ENCODE measurements around the gene ZBTB33.

The ZBTB33 gene, protein sequence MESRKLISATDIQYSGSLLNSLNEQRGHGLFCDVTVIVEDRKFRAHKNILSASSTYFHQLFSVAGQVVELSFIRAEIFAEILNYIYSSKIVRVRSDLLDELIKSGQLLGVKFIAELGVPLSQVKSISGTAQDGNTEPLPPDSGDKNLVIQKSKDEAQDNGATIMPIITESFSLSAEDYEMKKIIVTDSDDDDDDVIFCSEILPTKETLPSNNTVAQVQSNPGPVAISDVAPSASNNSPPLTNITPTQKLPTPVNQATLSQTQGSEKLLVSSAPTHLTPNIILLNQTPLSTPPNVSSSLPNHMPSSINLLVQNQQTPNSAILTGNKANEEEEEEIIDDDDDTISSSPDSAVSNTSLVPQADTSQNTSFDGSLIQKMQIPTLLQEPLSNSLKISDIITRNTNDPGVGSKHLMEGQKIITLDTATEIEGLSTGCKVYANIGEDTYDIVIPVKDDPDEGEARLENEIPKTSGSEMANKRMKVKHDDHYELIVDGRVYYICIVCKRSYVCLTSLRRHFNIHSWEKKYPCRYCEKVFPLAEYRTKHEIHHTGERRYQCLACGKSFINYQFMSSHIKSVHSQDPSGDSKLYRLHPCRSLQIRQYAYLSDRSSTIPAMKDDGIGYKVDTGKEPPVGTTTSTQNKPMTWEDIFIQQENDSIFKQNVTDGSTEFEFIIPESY

GRCh38 chrX:120250522-120251271 is at the start of gene ZBTB33:
Gene ZBTB33, plus strand, starts transcription at chrX:120250812. Its CDS starts 2,604 bp downstream, at chrX:120253416.
- peak; percentile 88 for DNase-seq

- no peak for DNase-seq
These were observed 49.8 kb upstream of the ZBTB33 start for GRCh38 chrX:120200851-120201250.

DNA sequence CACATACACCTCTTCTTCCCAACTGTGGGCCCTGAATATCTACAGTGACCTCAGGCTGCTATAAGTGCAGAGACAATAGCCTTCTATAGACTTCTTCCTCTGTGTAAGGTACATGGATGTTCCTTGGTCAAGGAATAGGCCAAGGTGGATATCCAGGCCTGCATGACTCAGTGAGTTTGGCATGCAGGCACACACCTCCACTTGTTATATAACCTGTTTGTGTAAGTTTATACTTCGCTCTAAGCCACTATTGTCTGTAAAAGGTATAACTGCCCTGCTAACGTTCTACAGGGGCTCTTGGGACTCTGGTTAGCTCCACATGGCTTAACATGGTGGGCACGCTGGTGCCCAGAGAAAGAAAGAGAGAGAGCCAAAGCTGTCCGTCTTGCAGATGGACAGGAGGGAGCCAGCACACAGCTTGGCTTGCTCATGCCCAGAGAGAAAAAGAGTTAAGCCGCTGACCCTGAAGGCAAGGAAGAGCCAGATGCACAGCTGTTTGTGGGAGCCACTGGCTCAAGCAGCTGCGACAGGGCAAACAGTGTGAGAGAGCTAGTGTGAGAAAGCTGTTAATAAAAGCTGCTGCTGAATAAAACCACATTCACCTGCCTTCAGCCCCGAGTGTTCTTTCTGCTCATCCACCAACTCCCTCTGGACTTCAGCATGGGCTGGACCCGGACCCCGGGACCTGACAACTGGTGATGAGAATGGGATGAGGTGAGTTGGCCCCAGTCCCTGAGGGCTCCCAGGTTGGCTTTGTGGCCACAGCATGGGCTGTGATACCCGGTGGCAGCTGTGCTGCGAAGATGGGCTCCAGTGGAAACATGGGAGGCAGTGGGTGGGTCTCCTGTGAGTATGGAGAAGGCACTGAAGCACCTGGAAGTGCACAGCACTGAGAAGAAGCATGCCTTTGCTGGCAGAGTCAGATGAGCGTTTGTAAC is 44.5 kb upstream of the ZBTB33 start:
- DNase-seq = no peak

- no peak for DNase-seq
These were observed 43.5 kb upstream of the ZBTB33 start for GRCh38 chrX:120207009-120207605.

DNA sequence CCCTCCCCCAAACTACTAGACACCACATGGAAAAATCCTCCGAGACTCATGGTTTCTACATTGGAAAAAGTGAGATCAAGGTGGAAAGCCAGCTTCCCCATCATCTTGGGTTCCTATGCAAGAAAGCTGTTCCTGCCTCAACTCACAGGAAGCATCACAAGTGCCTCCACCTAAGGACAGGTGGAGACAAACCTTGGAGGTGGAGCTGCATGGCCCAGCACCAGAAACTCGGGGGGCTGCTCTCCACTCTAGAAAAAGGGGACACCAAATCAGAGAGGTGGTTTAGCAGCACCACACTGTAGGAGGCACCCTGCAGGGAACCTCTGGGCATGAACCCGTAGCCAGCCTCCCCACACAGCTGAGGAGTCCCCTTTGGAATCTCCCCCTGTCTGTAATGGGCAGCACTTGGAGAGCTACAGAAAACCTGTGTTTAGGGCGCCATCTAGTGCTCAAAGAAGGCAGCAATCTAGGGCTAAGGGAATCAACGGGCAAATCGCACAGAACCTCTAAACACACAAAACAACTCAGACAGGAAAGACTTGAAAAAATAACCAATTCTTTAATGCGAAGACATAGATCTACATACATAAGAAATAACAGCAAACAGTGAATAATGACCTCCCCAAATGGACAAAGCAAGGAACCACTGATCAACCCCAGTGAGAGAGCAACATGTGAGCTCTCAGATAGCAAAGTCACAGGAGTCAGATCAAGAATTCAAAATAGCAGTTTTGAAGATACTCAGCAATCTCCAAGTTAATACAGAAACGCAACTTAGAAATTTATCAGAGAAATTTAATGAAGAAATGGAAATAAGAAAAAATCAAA is 37.0 kb upstream of the ZBTB33 start:
- peak; percentile 64 for DNase-seq

- DNase-seq = no peak
These were observed 27.2 kb upstream of the ZBTB33 start for GRCh38 chrX:120223374-120223773.

DNA sequence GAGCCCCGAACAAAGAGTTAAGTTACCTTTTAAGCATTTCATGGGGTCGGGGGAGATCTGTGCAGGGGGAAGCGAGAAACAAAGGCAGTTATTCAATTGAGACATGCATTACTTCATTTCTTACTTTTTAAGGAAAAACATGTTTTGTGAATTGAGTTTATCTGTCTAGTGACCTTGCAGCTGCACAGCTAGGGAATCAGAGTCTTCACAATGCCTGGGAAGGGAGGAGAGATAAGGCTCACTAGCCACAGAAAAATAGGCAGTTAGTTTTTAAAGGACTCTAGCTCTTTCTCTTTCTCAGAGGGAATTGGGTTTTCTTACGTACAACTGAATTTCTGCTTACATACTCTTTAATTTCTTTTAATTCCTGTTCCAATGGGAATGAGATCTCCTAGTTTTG is 26.2 kb upstream of the ZBTB33 start:
- no peak for DNase-seq

DNA sequence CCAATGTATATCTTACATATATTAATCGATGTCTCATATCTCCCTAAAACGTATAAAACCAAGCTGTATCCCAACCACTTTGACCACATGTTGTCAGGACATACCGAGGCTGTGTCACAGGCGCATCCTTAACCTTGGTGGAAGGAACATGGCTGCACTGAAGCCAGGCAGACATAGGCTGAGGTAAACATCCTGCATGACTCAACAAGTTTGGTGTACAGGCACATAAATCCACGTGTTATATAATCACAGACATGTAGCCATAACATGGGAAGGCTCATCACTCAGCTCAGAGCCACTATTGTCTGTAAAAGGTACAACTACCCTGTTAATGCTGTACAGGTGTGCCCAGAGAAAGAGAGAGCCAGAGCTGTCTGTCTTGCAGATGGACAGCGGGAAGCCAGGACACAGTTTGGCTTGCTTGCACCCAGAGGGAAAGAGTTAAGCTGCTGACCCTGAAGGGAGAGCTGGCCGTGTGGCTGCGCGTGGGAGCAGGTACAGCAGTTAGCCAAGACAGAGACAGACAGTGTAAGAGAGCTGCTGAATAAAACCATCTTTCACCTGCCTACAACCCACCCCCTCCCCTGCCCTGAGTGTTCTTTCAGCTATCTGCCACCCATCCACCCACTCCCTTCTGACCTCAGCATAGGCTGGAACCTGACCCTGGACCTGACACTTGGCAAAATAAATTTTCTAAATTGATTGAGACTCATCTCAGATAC is 22.3 kb upstream of the ZBTB33 start:
- no peak for DNase-seq

GRCh38 chrX:120235284-120235683 is 15.3 kb upstream of the ZBTB33 start:
- DNase-seq = no peak

DNA sequence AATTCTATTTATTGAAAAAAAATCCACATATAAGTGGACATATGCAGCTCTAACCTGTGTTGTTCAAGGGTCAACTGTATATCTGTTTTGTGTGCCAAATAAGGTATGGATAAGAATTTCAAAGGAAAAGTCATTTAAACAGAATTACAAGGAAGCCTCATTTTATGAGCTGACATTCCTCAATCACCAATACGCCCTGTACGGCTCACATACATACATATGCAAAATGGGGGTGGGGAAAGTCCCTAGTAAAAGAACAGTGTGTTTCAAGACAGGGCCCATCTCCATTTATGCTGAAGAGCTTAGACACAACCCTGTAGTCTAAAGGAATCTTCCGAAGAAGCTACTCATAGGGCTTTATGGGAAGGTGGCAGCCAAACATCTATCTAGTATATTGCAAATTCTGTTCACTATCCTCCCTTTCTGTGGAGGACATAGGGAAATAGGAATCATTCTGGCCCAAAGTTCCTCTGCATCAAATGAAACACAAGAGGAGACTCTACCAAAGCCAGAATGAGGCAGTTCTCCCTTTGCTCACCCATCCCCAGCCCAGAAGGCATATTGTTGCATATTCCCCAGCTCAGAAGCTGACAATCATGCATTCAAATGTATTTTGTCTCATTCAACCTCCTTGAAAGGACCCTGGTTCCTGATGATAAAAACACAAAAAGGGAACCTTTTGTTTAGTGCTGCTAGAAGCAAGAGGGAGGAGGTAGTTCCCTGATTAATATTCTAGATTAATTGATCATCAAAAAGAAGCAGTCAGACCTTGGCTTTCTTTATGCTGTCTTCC is 13.7 kb upstream of the ZBTB33 start:
- DNase-seq = no peak

DNA sequence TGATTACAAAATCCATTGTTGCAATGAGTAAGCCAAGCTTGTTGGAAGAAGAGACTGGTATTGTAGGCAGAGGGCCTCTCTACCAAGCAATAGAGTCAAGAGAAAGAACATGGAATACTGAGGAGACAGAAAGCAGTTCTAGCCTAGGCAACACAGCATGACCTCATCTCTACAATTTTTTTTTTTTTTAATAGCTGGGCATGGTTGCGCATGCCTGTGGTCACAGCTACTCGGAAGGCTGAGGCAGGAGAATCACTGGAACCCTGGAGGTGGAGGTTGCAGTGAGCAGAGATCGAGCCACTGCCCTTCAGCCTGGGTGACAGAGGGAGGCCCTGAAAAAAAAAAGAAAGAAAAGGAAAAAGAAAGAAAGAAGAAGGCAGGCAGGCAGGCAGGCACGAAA is 11.7 kb upstream of the ZBTB33 start:
- DNase-seq = no peak

DNA sequence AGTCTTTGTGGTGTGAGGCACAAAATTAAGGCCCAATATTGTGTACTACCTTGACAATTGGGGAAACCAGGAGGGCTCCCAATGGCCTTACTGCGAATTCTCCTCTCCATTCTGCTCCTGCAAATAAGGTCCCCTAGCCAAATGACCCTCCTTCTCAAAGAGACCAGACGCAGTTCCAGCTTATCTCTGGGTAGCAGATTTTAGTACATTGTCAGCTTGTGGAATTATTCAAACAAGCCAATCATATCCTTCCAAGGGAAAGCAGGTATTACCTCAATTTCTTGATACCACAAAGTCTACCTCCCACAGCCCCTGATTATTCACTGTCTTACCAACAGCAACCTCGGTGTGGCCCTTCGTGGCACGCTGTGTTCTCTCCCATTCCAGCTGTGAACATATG is 7.8 kb upstream of the ZBTB33 start:
- no peak for DNase-seq

GRCh38 chrX:120244395-120244734 is 6.2 kb upstream of the ZBTB33 start:
- no peak for DNase-seq

- DNase-seq = peak; percentile 72
These were observed 5.7 kb upstream of the ZBTB33 start for GRCh38 chrX:120244735-120245498.

DNA sequence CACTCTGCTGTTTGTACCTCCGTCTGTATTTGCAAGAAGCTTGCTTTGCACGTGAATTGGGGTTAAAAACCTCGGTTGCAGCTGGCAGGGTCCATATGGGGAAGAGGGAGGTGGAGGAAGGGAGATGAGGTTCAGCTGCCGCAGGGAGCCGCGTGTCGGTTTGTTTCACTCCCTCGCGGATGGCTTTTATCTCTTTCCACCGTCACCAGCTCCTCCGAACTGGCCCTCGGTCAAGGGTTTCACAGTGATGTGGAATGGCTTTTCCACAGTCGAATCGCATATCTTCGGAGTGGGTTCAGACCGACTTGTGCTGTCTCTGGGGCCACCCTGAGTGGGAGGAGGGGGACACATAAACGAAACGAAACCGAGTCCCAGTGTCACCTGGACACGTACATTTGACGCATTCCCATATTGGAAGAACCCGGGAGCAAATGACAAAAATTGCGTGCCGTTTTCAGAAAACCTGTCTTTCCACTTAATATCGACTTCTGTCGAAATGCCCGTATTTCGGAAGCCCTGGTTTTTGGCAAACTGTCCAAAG is 929 bp downstream of the ZBTB33 start:
- DNase-seq = peak; percentile 32

- no peak for DNase-seq
These were observed 3.2 kb downstream of the ZBTB33 start for GRCh38 chrX:120253784-120254183.

GRCh38 chrX:120260369-120260768 is 9.8 kb downstream of the ZBTB33 start:
- DNase-seq = no peak

DNA sequence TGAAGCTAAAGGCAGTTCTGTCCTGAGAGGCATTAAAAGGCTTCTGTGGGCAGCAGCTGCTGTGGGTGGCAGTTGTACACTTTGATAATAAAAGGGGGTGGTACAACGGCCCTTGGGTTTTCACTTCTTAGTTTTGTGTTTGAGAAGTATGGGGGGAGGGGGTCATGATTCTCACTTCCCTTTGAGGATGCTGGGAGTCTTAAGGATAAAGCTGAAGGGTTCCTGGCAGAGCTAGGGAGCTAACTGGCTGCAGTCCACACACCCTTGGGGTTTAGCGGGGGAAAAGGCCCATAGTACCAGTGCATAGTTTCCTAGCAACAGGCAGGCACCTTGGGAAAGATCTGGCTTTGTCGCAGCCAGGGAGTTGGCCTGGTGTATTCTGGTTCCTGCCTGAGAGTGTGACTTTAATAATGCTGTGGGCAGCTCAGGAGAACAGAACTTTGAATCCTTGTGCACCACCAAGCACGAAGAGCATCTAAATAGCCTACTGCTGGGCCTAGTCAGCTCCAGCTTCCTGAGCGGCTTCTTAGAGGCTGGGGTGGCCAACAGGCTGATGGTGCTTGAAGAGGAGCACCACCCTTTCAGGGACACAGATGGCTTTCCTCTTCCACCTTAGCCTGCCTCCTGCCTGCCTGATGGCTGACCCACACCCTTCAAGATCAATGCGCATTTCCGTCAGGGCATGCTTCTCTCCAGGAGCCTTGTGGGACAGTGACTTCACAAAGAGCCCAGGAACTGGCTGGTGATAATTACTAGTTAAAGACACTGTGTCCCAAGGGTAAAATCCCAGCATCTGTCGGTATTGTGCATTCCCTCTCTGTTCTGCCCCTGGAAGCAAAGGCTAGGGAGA is 12.5 kb downstream of the ZBTB33 start:
- no peak for DNase-seq

Data from activated CD4-positive, alpha-beta T cell treated with anti-CD3 and anti-CD28 coated beads for 48 hours (primary cell).